Thyroid gland (tissue), 4 donors: ENCODE results near the gene MYADML2.

Experiments used
- POLR2A ChIP-seq, 2 donors: fragments of 450-650 bp; IDR thresholded peaks; one replicate each; pipeline ENCODE4 v1.6.1; 2017; ENCODE audit warnings: antibody characterized with exemption in 2 of 2, mild to moderate bottlenecking in 2 of 2, moderate library complexity in 1 of 2
- TF ChIP-seq, protein P1 (sequence below), 6 experiments: fragments of 200-600 bp in 3 of 6; fragments of 450-650 bp in 3 of 6; sonication (generic) in 3 of 6; IDR thresholded peaks; one replicate each; pipeline ENCODE4 v1.5.1; 2016 to 2019; ENCODE audit warnings: antibody characterized with exemption in 6 of 6, mild to moderate bottlenecking in 2 of 6, inconsistent platforms in 1 of 6, moderate library complexity in 1 of 6

DNA sequence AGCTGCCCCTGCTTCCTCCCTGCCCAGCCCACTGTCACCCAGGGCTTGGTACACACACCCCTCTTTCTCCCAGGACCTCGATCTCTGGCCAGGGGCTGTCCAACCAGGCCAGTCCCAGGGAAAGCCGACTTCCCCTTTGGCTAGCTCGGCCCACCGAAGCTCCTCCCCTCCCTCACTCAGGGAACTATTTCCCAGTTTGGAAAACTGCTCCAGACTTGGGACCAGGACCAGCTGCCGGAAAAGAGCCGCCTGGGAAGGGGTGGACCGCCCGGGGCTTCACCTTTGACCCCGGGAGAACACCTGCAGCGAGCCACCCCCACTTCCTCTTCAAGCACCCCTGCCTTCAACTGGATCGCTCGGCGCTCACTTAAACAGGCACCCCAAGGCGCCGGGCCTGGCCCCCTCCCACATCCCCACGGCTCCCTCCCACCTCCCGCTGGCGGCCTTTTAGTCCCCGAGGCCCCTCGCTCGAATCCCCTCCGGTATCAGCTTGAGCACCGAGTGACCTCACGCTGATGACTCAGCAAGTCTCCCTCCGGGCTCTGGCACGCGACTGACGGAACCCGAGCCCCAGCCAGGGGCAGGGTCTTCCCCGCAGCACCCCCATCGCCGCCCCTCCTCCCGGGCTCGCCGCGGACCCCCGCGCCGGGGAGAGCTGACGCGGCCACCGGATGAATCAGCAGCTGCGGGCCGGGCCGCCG, 20.4 kb downstream of the MYADML2 start:
- TF ChIP-seq, protein P1, sequence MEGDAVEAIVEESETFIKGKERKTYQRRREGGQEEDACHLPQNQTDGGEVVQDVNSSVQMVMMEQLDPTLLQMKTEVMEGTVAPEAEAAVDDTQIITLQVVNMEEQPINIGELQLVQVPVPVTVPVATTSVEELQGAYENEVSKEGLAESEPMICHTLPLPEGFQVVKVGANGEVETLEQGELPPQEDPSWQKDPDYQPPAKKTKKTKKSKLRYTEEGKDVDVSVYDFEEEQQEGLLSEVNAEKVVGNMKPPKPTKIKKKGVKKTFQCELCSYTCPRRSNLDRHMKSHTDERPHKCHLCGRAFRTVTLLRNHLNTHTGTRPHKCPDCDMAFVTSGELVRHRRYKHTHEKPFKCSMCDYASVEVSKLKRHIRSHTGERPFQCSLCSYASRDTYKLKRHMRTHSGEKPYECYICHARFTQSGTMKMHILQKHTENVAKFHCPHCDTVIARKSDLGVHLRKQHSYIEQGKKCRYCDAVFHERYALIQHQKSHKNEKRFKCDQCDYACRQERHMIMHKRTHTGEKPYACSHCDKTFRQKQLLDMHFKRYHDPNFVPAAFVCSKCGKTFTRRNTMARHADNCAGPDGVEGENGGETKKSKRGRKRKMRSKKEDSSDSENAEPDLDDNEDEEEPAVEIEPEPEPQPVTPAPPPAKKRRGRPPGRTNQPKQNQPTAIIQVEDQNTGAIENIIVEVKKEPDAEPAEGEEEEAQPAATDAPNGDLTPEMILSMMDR (IDR thresholded peaks at IDR 0.05): no peak
- peak in 1 of 2 donors; percentile 70 for TF ChIP-seq POLR2A (IDR thresholded peaks at IDR 0.05)
